HepG2 (cell line): Measurements from ENCODE around the gene PPP1R13B. TPM values are rescaled to one million over a fixed set of nuclear protein-coding genes. Genes with fewer than 3 reads are reported as not detected.

Experiments used
- BCL6 ChIP-seq: IDR thresholded peaks from 2 replicates; pipeline ENCODE4 v1.6.1; 2016; ENCODE audit warnings: missing genetic modification reagents, missing compliant biosample characterization
- CHD2 ChIP-seq: IDR thresholded peaks from 2 replicates; pipeline ENCODE4 v1.6.1; 2011; ENCODE audit warnings: low read depth, low read length, improper control_type of control experiment
- EEA1 ChIP-seq: sonication (generic); formaldehyde crosslinking; IDR thresholded peaks from 2 replicates; pipeline ENCODE4 v1.5.1; 2020; ENCODE audit warnings: mild to moderate bottlenecking, missing genetic modification reagents, borderline replicate concordance
- FOXO4 ChIP-seq: sonication (generic); formaldehyde crosslinking; conservative IDR thresholded peaks from 2 replicates; pipeline ENCODE4 v1.8.1; 2023; ENCODE audit warnings: missing genetic modification reagents
- HNF4A ChIP-seq: sonication (generic); formaldehyde crosslinking; IDR thresholded peaks from 2 replicates; pipeline ENCODE4 v1.4.0; 2020; ENCODE audit warnings: missing genetic modification reagents
- MAF1 ChIP-seq: sonication (generic); formaldehyde crosslinking; IDR thresholded peaks from 2 replicates; pipeline ENCODE4 v1.5.0; 2020; ENCODE audit warnings: missing genetic modification reagents, borderline replicate concordance
- NFIC ChIP-seq: IDR thresholded peaks from 2 replicates; pipeline ENCODE4 v1.6.1; 2012; ENCODE audit warnings: mild to moderate bottlenecking, low read length, inconsistent platforms
- NR2F1 ChIP-seq, 2 experiments: fragments of 450-650 bp in 1 of 2; formaldehyde crosslinking in 1 of 2; IDR thresholded peaks; 2 replicates each; pipeline versions ENCODE4 v1.5.0 to v1.6.1; 2016 to 2020; ENCODE audit warnings: mild to moderate bottlenecking in 1 of 2, missing compliant biosample characterization in 1 of 2, missing genetic modification reagents in 1 of 2, moderate library complexity in 1 of 2
- RAD21 ChIP-seq: fragments of 450-650 bp; formaldehyde crosslinking; IDR thresholded peaks from 2 replicates; pipeline ENCODE4 v1.5.0; 2020; ENCODE audit warnings: mild to moderate bottlenecking
- RBAK ChIP-seq: sonication (generic); formaldehyde crosslinking; IDR thresholded peaks from 2 replicates; pipeline ENCODE4 v1.5.1; 2020; ENCODE audit warnings: mild to moderate bottlenecking, missing genetic modification reagents
- RBFOX2 ChIP-seq: fragments of 200-400 bp; formaldehyde crosslinking; IDR thresholded peaks from 2 replicates; pipeline ENCODE4 v1.6.1; 2017; ENCODE audit warnings: low read depth, mild to moderate bottlenecking, low read length
- REL ChIP-seq: sonication (generic); formaldehyde crosslinking; conservative IDR thresholded peaks from 2 replicates; pipeline ENCODE4 v1.8.0; 2022; ENCODE audit warnings: mild to moderate bottlenecking, missing genetic modification reagents, moderate library complexity
- TFDP1 ChIP-seq: IDR thresholded peaks from 2 replicates; pipeline ENCODE4 v1.6.1; 2016; ENCODE audit warnings: missing compliant biosample characterization, missing genetic modification reagents, borderline replicate concordance
- YY1 ChIP-seq: IDR thresholded peaks from 2 replicates; pipeline ENCODE4 v1.6.1; 2011; ENCODE audit warnings: low read length, low read depth, moderate library complexity, mild to moderate bottlenecking; ENCODE audit not compliant: insufficient read depth, insufficient replicate concordance
- ZBTB25 ChIP-seq: IDR thresholded peaks from 2 replicates; pipeline ENCODE4 v1.6.1; 2018; ENCODE audit warnings: missing genetic modification reagents
- ZBTB37 ChIP-seq: sonication (generic); formaldehyde crosslinking; IDR thresholded peaks from 2 replicates; pipeline ENCODE4 v1.4.0; 2020; ENCODE audit warnings: mild to moderate bottlenecking, missing genetic modification reagents
- ZNF138 ChIP-seq: sonication (generic); formaldehyde crosslinking; IDR thresholded peaks from 2 replicates; pipeline ENCODE4 v1.5.0; 2020; ENCODE audit warnings: mild to moderate bottlenecking, low read depth, missing genetic modification reagents
- ZNF256 ChIP-seq: sonication (generic); formaldehyde crosslinking; conservative IDR thresholded peaks from 2 replicates; pipeline ENCODE4 v1.4.0; 2020; ENCODE audit warnings: missing genetic modification reagents
- ZNF34 ChIP-seq: sonication (generic); formaldehyde crosslinking; IDR thresholded peaks from 2 replicates; pipeline ENCODE4 v1.4.0; 2020; ENCODE audit warnings: mild to moderate bottlenecking, missing genetic modification reagents, borderline replicate concordance
- ZNF639 ChIP-seq: conservative IDR thresholded peaks from 2 replicates; pipeline ENCODE4 v1.6.1; 2018; ENCODE audit warnings: missing genetic modification reagents
- ZNF644 ChIP-seq: IDR thresholded peaks from 2 replicates; pipeline ENCODE4 v1.6.1; 2016; ENCODE audit warnings: low read depth
- ZNF678 ChIP-seq: sonication (generic); formaldehyde crosslinking; IDR thresholded peaks from 2 replicates; pipeline ENCODE4 v1.4.0; 2020; ENCODE audit warnings: mild to moderate bottlenecking, missing genetic modification reagents
- ZNF777 ChIP-seq: sonication (generic); formaldehyde crosslinking; IDR thresholded peaks from 2 replicates; pipeline ENCODE4 v1.4.0; 2020; ENCODE audit warnings: missing genetic modification reagents
- polyA plus RNA-seq, 8 experiments: library from polyadenylated mRNA; depleted of rRNA in 3 of 8; stranded (reverse) in 7 of 8; unstranded in 1 of 8; fragments of >200 nt; fragmentation: Illumina TruSeq in 4 of 8; extraction: Trizol in 4 of 8; gene quantifications; 2 replicates each; pipeline versions ENCODE4 v1.2.1 to v1.2.3, GENCODE V29; 2011 to 2016; ENCODE audit warnings: low read depth in 4 of 8, missing spikeins in 1 of 8, mixed read lengths in 1 of 8; ENCODE audit not compliant: insufficient read depth in 1 of 8
- total RNA-seq, 5 experiments: library from RNA; depleted of rRNA; stranded (reverse); fragments of >200 nt; fragmentation: Illumina TruSeq; extraction: Trizol; gene quantifications; 2 replicates each; pipeline ENCODE4 v1.2.3, GENCODE V29; 2016; ENCODE audit warnings: low read depth in 1 of 5

PPP1R13B gene
- total and polyA plus RNA-seq, 2 of the 13 experiments (the other 11 are each of a cell fraction or from before 2014, with no cell fraction given), result 4.6 to 9.4 TPM

GRCh38 chr14:103847451-103848174 lies at the start of gene PPP1R13B (continued):
- TF ChIP-seq ZBTB25 (CRISPR knock-in tag) (peak; percentile 32; the same call in 1 of the 2 replicates), HNF4A (CRISPR knock-in tag) (no peak), RAD21 (CRISPR knock-in tag) (peak; percentile 59), YY1 (no peak), EEA1 (no peak), TFDP1 (0 out of 2 replicates have a peak, but pooled peaks have one; percentile 41), FOXO4 (no peak), ZNF678 (CRISPR knock-in tag) (0 out of 2 replicates have a peak, but pooled peaks have one; percentile 37), RBAK (CRISPR knock-in tag) (no peak), ZNF777 (CRISPR knock-in tag) (peak; percentile 27; the same call in 1 of the 2 replicates), NFIC (no peak), BCL6 (CRISPR knock-in tag) (no peak), ZNF256 (CRISPR knock-in tag) (no peak), REL (CRISPR knock-in tag) (peak; percentile 56; the same call in 1 of the 2 replicates), CHD2 (peak; percentile 33; the same call in 1 of the 2 replicates), ZNF639 (CRISPR knock-in tag) (0 out of 2 replicates have a peak, but pooled peaks have one; percentile 43), NR2F1 (CRISPR knock-in tag; IDR thresholded peaks at IDR 0.05) (peak in 1 of 2 experiments; percentile 49; a peak in 2 of 4 replicates), RBFOX2 (peak; percentile 69), ZNF644 (CRISPR knock-in tag) (no peak), ZNF34 (CRISPR knock-in tag) (0 out of 2 replicates have a peak, but pooled peaks have one; percentile 38), ZNF138 (CRISPR knock-in tag) (0 out of 2 replicates have a peak, but pooled peaks have one; percentile 32), MAF1 (CRISPR knock-in tag) (no peak), ZBTB37 (no peak)
